ENCODE data around the gene CACNA2D4.

GRCh38 chr12:1761857-1762256 is 156.6 kb downstream of the CACNA2D4 start:
- no peak for TF ChIP-seq EZH2 (optimal IDR thresholded peaks at IDR 0.05; ENCODE audit: low read depth, low read length)
- TF ChIP-seq, protein P1, sequence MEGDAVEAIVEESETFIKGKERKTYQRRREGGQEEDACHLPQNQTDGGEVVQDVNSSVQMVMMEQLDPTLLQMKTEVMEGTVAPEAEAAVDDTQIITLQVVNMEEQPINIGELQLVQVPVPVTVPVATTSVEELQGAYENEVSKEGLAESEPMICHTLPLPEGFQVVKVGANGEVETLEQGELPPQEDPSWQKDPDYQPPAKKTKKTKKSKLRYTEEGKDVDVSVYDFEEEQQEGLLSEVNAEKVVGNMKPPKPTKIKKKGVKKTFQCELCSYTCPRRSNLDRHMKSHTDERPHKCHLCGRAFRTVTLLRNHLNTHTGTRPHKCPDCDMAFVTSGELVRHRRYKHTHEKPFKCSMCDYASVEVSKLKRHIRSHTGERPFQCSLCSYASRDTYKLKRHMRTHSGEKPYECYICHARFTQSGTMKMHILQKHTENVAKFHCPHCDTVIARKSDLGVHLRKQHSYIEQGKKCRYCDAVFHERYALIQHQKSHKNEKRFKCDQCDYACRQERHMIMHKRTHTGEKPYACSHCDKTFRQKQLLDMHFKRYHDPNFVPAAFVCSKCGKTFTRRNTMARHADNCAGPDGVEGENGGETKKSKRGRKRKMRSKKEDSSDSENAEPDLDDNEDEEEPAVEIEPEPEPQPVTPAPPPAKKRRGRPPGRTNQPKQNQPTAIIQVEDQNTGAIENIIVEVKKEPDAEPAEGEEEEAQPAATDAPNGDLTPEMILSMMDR (IDR thresholded peaks at IDR 0.05; ENCODE audit: low read length), result no peak
